ENCODE measurements around the gene HS3ST2. TPM values are rescaled to one million over a fixed set of nuclear protein-coding genes. Genes with fewer than 3 reads are reported as not detected.
A peak's percentile ranks its signal among the peaks of the same experiment; 100 is the strongest.
"Not testable (repeated sequence)": the region's sequence is repeated elsewhere in the genome, so short reads cannot be mapped to it uniquely, and the experiment has no call there.

HS3ST2 gene
- total RNA-seq, 1 experiment from 2014 or later = not detected

DNA sequence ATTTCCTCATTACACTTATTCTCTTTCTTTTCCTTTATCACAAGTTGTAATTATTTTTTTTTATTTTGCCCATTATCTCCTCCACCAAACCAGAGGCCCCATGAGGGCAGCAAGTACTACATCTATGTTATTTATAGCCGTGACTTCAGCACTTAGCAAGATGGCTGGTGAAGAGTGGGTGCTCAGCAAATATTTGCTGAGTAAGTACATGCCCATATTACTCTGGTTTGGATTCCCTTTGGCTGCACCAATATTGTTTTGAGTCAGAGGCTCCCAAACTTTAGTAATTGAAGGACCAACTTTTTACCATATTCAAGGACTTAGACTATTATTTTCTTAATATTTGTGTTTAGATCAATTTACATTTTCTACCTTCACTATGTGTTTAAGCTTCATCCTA is 83.2 kb downstream of the HS3ST2 start:
- Mint-ChIP-seq H3K27me3 (ENCODE audit: insufficient read depth, unreplicated experiment) (peaks cover 13% of the 10 kb centered on the region), H3K27ac (ENCODE audit: unreplicated experiment) (no peak overlapping the region), H3K4me1 (ENCODE audit: low read depth, unreplicated experiment) (no peaks in the 10 kb centered on the region), H3K4me3 (ENCODE audit: unreplicated experiment) (no peak overlapping the region), H3K9me3 (ENCODE audit: unreplicated experiment) (no peaks in the 10 kb centered on the region), H3K36me3 (ENCODE audit: insufficient read depth, unreplicated experiment) (no peaks in the 10 kb centered on the region)
- no peak overlapping the region for H3K4me3 ChIP-seq (ENCODE audit: low read depth, low read length)
- TF ChIP-seq CTCF (IDR thresholded peaks at IDR 0.05; ENCODE audit: insufficient read depth in 1 of 2, low read depth in 1 of 2, low read length in 1 of 2, severe bottlenecking in 1 of 2, unreplicated experiment in 1 of 2) = no peak
- no TSS peak for BruUV-seq (replicated peaks)
- CTCF ChIA-PET = no interaction called here
- H3K4me1 ChIP-seq = no peaks in the 10 kb centered on the region
- H3K36me3 ChIP-seq (ENCODE audit: control insufficient read depth, insufficient read depth, low read length) = no peaks in the 10 kb centered on the region
- H3K27me3 ChIP-seq (replicated peaks; ENCODE audit: control insufficient read depth, insufficient read depth, low read length) = no peaks in the 10 kb centered on the region
- POLR2A ChIA-PET = no interaction called here
- DNase-seq = no peak
- intact Hi-C loops (cut with micrococcal nuclease; ENCODE audit: unreplicated experiment) = no loop called here
- no peaks in the 10 kb centered on the region for H3K9me3 ChIP-seq

DNA sequence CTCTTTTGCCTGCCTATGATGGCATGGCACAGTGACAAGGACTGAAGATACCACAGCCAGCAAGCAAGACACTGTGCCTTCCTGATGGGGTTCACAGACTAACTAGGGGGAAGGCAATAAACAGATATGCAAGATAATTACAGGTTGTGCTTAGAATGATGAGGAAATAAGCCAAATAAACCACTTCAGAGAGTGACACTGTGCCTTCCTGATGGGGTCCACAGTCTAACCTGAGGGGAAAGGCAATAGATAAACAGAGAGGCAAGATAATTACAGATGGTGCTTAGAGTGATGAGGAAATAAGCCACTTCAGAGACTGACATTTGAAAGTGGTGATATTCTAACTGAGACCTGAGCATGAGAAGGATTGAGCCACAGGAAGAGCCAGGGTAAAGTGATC is 84.2 kb downstream of the HS3ST2 start:
- Histone ChIP-seq H3K4me3 (ENCODE audit: low read depth, low read length) (no peak overlapping the region), H3K9me3 (no peaks in the 10 kb centered on the region), H3K4me1 (no peaks in the 10 kb centered on the region), H3K36me3 (ENCODE audit: control insufficient read depth, insufficient read depth, low read length) (no peaks in the 10 kb centered on the region), H3K27me3 (replicated peaks; ENCODE audit: control insufficient read depth, insufficient read depth, low read length) (no peaks in the 10 kb centered on the region)
- no peaks in the 10 kb centered on the region for H3K4me1 Mint-ChIP-seq (ENCODE audit: low read depth, unreplicated experiment)
- CTCF ChIA-PET = no interaction called here
- DNase-seq = no peak
- no peak overlapping the region for H3K27ac Mint-ChIP-seq (ENCODE audit: unreplicated experiment)
- POLR2A ChIA-PET = no interaction called here
- H3K27me3 Mint-ChIP-seq (ENCODE audit: insufficient read depth, unreplicated experiment) = peaks cover 13% of the 10 kb centered on the region
- no peaks in the 10 kb centered on the region for H3K9me3 Mint-ChIP-seq (ENCODE audit: unreplicated experiment)
- intact Hi-C loops (cut with micrococcal nuclease; ENCODE audit: unreplicated experiment) = loop anchor here (2.0 kb wide), 3 partner anchors 51 to 115 kb away; no protein-coding TSS in a partner anchor
- no peak for TF ChIP-seq CTCF (IDR thresholded peaks at IDR 0.05; ENCODE audit: insufficient read depth in 1 of 2, low read depth in 1 of 2, low read length in 1 of 2, severe bottlenecking in 1 of 2, unreplicated experiment in 1 of 2)
- H3K4me3 Mint-ChIP-seq (ENCODE audit: unreplicated experiment) = no peak overlapping the region
- BruUV-seq (replicated peaks) = no TSS peak
- no peaks in the 10 kb centered on the region for H3K36me3 Mint-ChIP-seq (ENCODE audit: insufficient read depth, unreplicated experiment)

DNA sequence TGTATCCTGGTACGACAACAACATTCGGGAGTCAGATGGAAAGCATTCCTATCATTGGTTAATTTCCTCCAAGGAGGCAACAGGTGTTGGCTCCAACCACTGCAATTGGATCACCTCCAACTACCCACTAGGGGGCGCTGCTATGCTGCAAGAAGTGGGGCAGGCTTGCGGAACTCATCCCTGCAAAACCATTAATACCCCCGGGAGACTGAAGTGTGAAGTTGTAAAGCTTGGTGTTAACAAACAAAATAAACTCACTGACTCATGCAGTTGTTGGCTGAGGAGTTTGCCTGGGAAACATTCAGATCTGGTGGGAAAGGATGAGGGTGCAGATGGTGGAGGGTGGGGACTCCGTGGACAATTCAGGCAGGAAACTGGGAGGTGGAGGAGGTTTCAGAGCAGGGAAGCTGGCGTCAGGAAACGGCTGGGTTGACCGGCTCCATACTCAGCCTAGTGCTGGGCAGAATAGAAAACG is 84.9 kb downstream of the HS3ST2 start:
- no peaks in the 10 kb centered on the region for H3K4me1 ChIP-seq
- ChIA-PET POLR2A (interaction anchor here (0.6 kb wide), 1 partner anchor 269 kb away, joined by 9 read pairs; no protein-coding TSS in a partner anchor), CTCF (no interaction called here)
- Mint-ChIP-seq H3K4me1 (ENCODE audit: low read depth, unreplicated experiment) (no peaks in the 10 kb centered on the region), H3K27ac (ENCODE audit: unreplicated experiment) (no peak overlapping the region), H3K4me3 (ENCODE audit: unreplicated experiment) (no peak overlapping the region), H3K27me3 (ENCODE audit: insufficient read depth, unreplicated experiment) (peaks cover 13% of the 10 kb centered on the region), H3K36me3 (ENCODE audit: insufficient read depth, unreplicated experiment) (no peaks in the 10 kb centered on the region), H3K9me3 (ENCODE audit: unreplicated experiment) (no peaks in the 10 kb centered on the region)
- H3K27me3 ChIP-seq (replicated peaks; ENCODE audit: control insufficient read depth, insufficient read depth, low read length) = no peaks in the 10 kb centered on the region; the same call in 1 of the 2 replicates
- BruUV-seq (replicated peaks) = no TSS peak
- H3K36me3 ChIP-seq (ENCODE audit: control insufficient read depth, insufficient read depth, low read length) = no peaks in the 10 kb centered on the region
- TF ChIP-seq CTCF (IDR thresholded peaks at IDR 0.05; ENCODE audit: insufficient read depth in 1 of 2, low read depth in 1 of 2, low read length in 1 of 2, severe bottlenecking in 1 of 2, unreplicated experiment in 1 of 2) = peak; percentile 71 to 72
- no peak overlapping the region for H3K4me3 ChIP-seq (ENCODE audit: low read depth, low read length)
- peak; percentile 54 to 69 for DNase-seq
- intact Hi-C loops (cut with micrococcal nuclease; ENCODE audit: unreplicated experiment) = loop anchor here (1.0 to 2.0 kb wide), 4 partner anchors 50 to 161 kb away; no protein-coding TSS in a partner anchor
- H3K9me3 ChIP-seq = no peaks in the 10 kb centered on the region

- H3K27me3 ChIP-seq (replicated peaks; ENCODE audit: control insufficient read depth, insufficient read depth, low read length); BruUV-seq (replicated peaks); H3K9me3 Mint-ChIP-seq (ENCODE audit: unreplicated experiment); H3K4me3 ChIP-seq (ENCODE audit: low read depth, low read length); H3K4me1 ChIP-seq; H3K4me3 Mint-ChIP-seq (ENCODE audit: unreplicated experiment); H3K4me1 Mint-ChIP-seq (ENCODE audit: low read depth, unreplicated experiment); H3K36me3 Mint-ChIP-seq (ENCODE audit: insufficient read depth, unreplicated experiment); H3K9me3 ChIP-seq; H3K36me3 ChIP-seq (ENCODE audit: control insufficient read depth, insufficient read depth, low read length); H3K27ac Mint-ChIP-seq (ENCODE audit: unreplicated experiment); CTCF ChIA-PET; DNase-seq; POLR2A ChIA-PET: not testable (repeated sequence)
- peaks cover 17% of the 10 kb centered on the region for H3K27me3 Mint-ChIP-seq (ENCODE audit: insufficient read depth, unreplicated experiment)
- intact Hi-C loops (cut with micrococcal nuclease; ENCODE audit: unreplicated experiment) = loop anchor here (1.0 to 2.0 kb wide), 4 partner anchors 49 to 161 kb away; no protein-coding TSS in a partner anchor
Measured at GRCh38 chr16:22899567-22899966, 85.6 kb downstream of the HS3ST2 start.

Data from Caco-2 (cell line).